ENCODE measurements around the gene CINP. TPM values are rescaled to one million over a fixed set of nuclear protein-coding genes. Genes with fewer than 3 reads are reported as not detected.
A peak's percentile ranks its signal among the peaks of the same experiment; 100 is the strongest.

The CINP gene
- total and polyA plus RNA-seq, 2 of the 13 experiments (the other 11 are each of a cell fraction or from before 2014, with no cell fraction given) = 32.8 to 42.8 TPM

GRCh38 chr14:102314242-102315011, 48.3 kb downstream of the CINP start (continued):
- no peak for TF ChIP-seq ZNF512 (CRISPR knock-in tag; IDR thresholded peaks at IDR 0.05)
- TF ChIP-seq SNAPC5 (CRISPR knock-in tag; IDR thresholded peaks at IDR 0.05; ENCODE audit: borderline replicate concordance) = no peak; the same call in 1 of the 2 replicates
- no peak for TF ChIP-seq ZNF562 (CRISPR knock-in tag; IDR thresholded peaks at IDR 0.05; ENCODE audit: borderline replicate concordance)
- no peak for TF ChIP-seq ZNF256 (CRISPR knock-in tag; conservative IDR thresholded peaks at IDR 0.05)
- no peak for TF ChIP-seq ZBTB1 (CRISPR knock-in tag; IDR thresholded peaks at IDR 0.05; ENCODE audit: borderline replicate concordance)
- TF ChIP-seq TGIF2 (CRISPR knock-in tag; IDR thresholded peaks at IDR 0.05) = 0 out of 2 replicates have a peak, but pooled peaks have one; percentile 61
- TF ChIP-seq ZC3H13 (CRISPR knock-in tag; IDR thresholded peaks at IDR 0.05) = no peak
- no peak for TF ChIP-seq ZBTB42 (CRISPR knock-in tag; IDR thresholded peaks at IDR 0.05)
- TF ChIP-seq SOX13 (IDR thresholded peaks at IDR 0.05) = no peak
- TF ChIP-seq SOX13 (CRISPR knock-in tag; conservative IDR thresholded peaks at IDR 0.05 in 1 of 2, IDR thresholded peaks at IDR 0.05 in 1 of 2) = peak in 1 of 2 experiments; percentile 42; a peak in 2 of 4 replicates
- TF ChIP-seq ZMYM2 (CRISPR knock-in tag; IDR thresholded peaks at IDR 0.05) = peak; percentile 78
- TF ChIP-seq MED13 (CRISPR knock-in tag; IDR thresholded peaks at IDR 0.05) = peak; percentile 59; the same call in 1 of the 2 replicates
- no peak for TF ChIP-seq SKI (IDR thresholded peaks at IDR 0.05; ENCODE audit: partially characterized antibody)
- TF ChIP-seq FOXC1 (CRISPR knock-in tag; IDR thresholded peaks at IDR 0.05; ENCODE audit: borderline replicate concordance) = peak; percentile 75
- TF ChIP-seq FOSL2 (CRISPR knock-in tag; IDR thresholded peaks at IDR 0.05) = peak; percentile 14; the same call in 1 of the 2 replicates
- TF ChIP-seq ZNF225 (CRISPR knock-in tag; IDR thresholded peaks at IDR 0.05) = no peak
- TF ChIP-seq BRF2 (CRISPR knock-in tag; IDR thresholded peaks at IDR 0.05) = no peak
- no peak for TF ChIP-seq ZNF646 (CRISPR knock-in tag; IDR thresholded peaks at IDR 0.05)
- TF ChIP-seq ZKSCAN8 (CRISPR knock-in tag; IDR thresholded peaks at IDR 0.05; ENCODE audit: borderline replicate concordance) = peak; percentile 36; the same call in 1 of the 2 replicates
- TF ChIP-seq ZNF451 (CRISPR knock-in tag; IDR thresholded peaks at IDR 0.05) = no peak
- peak; percentile 40; the same call in 1 of the 2 replicates for TF ChIP-seq HMG20A (CRISPR knock-in tag; IDR thresholded peaks at IDR 0.05; ENCODE audit: borderline replicate concordance)
